Globus pallidus (tissue), 1 donor: ENCODE data around the gene RSAD2.
A peak's percentile ranks its signal among the peaks of the same experiment; 100 is the strongest.

Experiments used
- DNase-seq: peaks from one replicate; pipeline ENCODE4 v3.0.0-alpha.2; 2015; ENCODE audit warnings: low spot score

Gene RSAD2

GRCh38 chr2:6905668-6906067 is 28.1 kb downstream of the RSAD2 start:
- DNase-seq, result no peak

GRCh38 chr2:6906165-6906741 is 28.7 kb downstream of the RSAD2 start:
- DNase-seq, result no peak

GRCh38 chr2:6908291-6908690 is 30.7 kb downstream of the RSAD2 start:
- no peak for DNase-seq

GRCh38 chr2:6909431-6910385 is 32.1 kb downstream of the RSAD2 start:
- no peak for DNase-seq

GRCh38 chr2:6911721-6912120 is 34.1 kb downstream of the RSAD2 start:
- DNase-seq, result no peak

GRCh38 chr2:6913415-6914157 is 36.0 kb downstream of the RSAD2 start:
- DNase-seq, result no peak

GRCh38 chr2:6914828-6915227 is 37.3 kb downstream of the RSAD2 start:
- DNase-seq, result no peak

GRCh38 chr2:6915399-6915798 is 37.8 kb downstream of the RSAD2 start:
- peak; percentile 86 for DNase-seq

GRCh38 chr2:6916224-6916623 is 38.6 kb downstream of the RSAD2 start:
- no peak for DNase-seq

- no peak for DNase-seq
Observed at GRCh38 chr2:6916736-6917070, 39.1 kb downstream of the RSAD2 start.

GRCh38 chr2:6917071-6917760 is 39.6 kb downstream of the RSAD2 start, which contains the start of gene RNF144A:
Gene RNF144A, plus strand, starts transcription at chr2:6917412. Its CDS starts 79,515 bp downstream, at chr2:6996927.
- DNase-seq, result peak; percentile 84

GRCh38 chr2:6917761-6918421 is 40.3 kb downstream of the RSAD2 start:
- DNase-seq, result no peak

GRCh38 chr2:6919901-6920742 is 42.5 kb downstream of the RSAD2 start:
- DNase-seq, result no peak

GRCh38 chr2:6920743-6921064 is 43.1 kb downstream of the RSAD2 start:
- DNase-seq, result no peak

- no peak for DNase-seq
Observed at GRCh38 chr2:6921321-6921922, 43.8 kb downstream of the RSAD2 start.

- DNase-seq, result no peak
Observed at GRCh38 chr2:6922201-6922656, 44.7 kb downstream of the RSAD2 start.

GRCh38 chr2:6923319-6923718 is 45.7 kb downstream of the RSAD2 start:
- DNase-seq, result no peak

GRCh38 chr2:6924101-6924923 is 46.7 kb downstream of the RSAD2 start:
- no peak for DNase-seq

- no peak for DNase-seq
Observed at GRCh38 chr2:6924924-6925409, 47.4 kb downstream of the RSAD2 start.
